Activated naive CD4-positive, alpha-beta T cell treated with anti-CD3 and anti-CD28 coated beads for 36 hours (primary cell): ENCODE data around the gene ADAM19. TPM values are rescaled to one million over a fixed set of nuclear protein-coding genes. Genes with fewer than 3 reads are reported as not detected.

Experiments
- CTCF ChIA-PET: fragments of 350-600 bp; sonication (Branson Sonifier 250); formaldehyde crosslinking; loops from one replicate; lab custom pipeline; 2021; ENCODE audit warnings: antibody characterized with exemption; lab: Charles Lee
- DNase-seq: peaks from one replicate; pipeline ENCODE4 v3.0.0-alpha.2; 2020
- H3K27ac Mint-ChIP-seq: one replicate; pipeline ENCODE4 v1.8.0; 2021; ENCODE audit warnings: mild to moderate bottlenecking, mixed read lengths
- H3K27me3 Mint-ChIP-seq: one replicate; pipeline ENCODE4 v1.8.0; 2021; ENCODE audit warnings: low read depth, mixed read lengths
- H3K36me3 Mint-ChIP-seq: one replicate; pipeline ENCODE4 v1.8.0; 2021; ENCODE audit warnings: low read depth, mixed read lengths
- H3K4me1 Mint-ChIP-seq: one replicate; pipeline ENCODE4 v1.8.0; 2021; ENCODE audit warnings: low read depth, mixed read lengths
- H3K4me3 Mint-ChIP-seq: one replicate; pipeline ENCODE4 v1.8.0; 2021; ENCODE audit warnings: mild to moderate bottlenecking, moderate library complexity, mixed read lengths
- H3K9me3 Mint-ChIP-seq: one replicate; pipeline ENCODE4 v1.8.0; 2021; ENCODE audit warnings: mixed read lengths
- intact Hi-C: fragments of 100-400 bp; cut with micrococcal nuclease; formaldehyde crosslinking; loops from one replicate; pipeline ENCODE4 v1.15.1; 2023
- total RNA-seq, 2 experiments: library from RNA; stranded (reverse); gene quantifications; one replicate each; pipeline ENCODE4 v1.2.3, GENCODE V29; 2021

ADAM19 gene
- total RNA-seq, 2 experiments from 2014 or later: 37.3 to 39.3 TPM

GRCh38 chr5:157594257-157594656, 18.7 kb upstream of the ADAM19 start:
- CTCF ChIA-PET: interaction anchor here (1.0 to 1.5 kb wide), 4 partner anchors 9 to 251 kb away, joined by 3 to 6 read pairs (median 3); no protein-coding TSS in a partner anchor
- DNase-seq: peak; percentile 22
- intact Hi-C loops: loop anchor here (1.0 kb wide), 3 partner anchors 9 to 136 kb away; no protein-coding TSS in a partner anchor
- H3K4me3 Mint-ChIP-seq: peak overlapping the region; percentile 8
- peaks cover 2% of the 10 kb centered on the region for H3K27me3 Mint-ChIP-seq
- peak overlapping the region; percentile 84 for H3K27ac Mint-ChIP-seq
- H3K36me3 Mint-ChIP-seq: peaks cover 7% of the 10 kb centered on the region
- H3K9me3 Mint-ChIP-seq: peaks cover 10% of the 10 kb centered on the region
- peaks cover 76% of the 10 kb centered on the region for H3K4me1 Mint-ChIP-seq

GRCh38 chr5:157593052-157593757, 17.6 kb upstream of the ADAM19 start:
- intact Hi-C loops: no loop called here

GRCh38 chr5:157592594-157592993, 17.0 kb upstream of the ADAM19 start:
- peak overlapping the region; percentile 73 for H3K27ac Mint-ChIP-seq
- intact Hi-C loops: no loop called here
- H3K36me3 Mint-ChIP-seq: peaks cover 7% of the 10 kb centered on the region
- CTCF ChIA-PET: no interaction called here
- no peak for DNase-seq
- H3K27me3 Mint-ChIP-seq: peaks cover 2% of the 10 kb centered on the region
- peaks cover 6% of the 10 kb centered on the region for H3K9me3 Mint-ChIP-seq
- H3K4me3 Mint-ChIP-seq: no peak overlapping the region
- H3K4me1 Mint-ChIP-seq: peaks cover 60% of the 10 kb centered on the region

More at GRCh38 chr5:157593052-157593757, 17.6 kb upstream of the ADAM19 start:
- Mint-ChIP-seq H3K36me3 (peaks cover 7% of the 10 kb centered on the region), H3K4me1 (peaks cover 66% of the 10 kb centered on the region), H3K4me3 (no peak overlapping the region), H3K27me3 (peaks cover 2% of the 10 kb centered on the region), H3K9me3 (peaks cover 6% of the 10 kb centered on the region), H3K27ac (peak overlapping the region; percentile 56)
- CTCF ChIA-PET: interaction anchor here (1.2 kb wide), 1 partner anchor 11 kb away, joined by 3 read pairs; no protein-coding TSS in a partner anchor
- no peak for DNase-seq

DNA sequence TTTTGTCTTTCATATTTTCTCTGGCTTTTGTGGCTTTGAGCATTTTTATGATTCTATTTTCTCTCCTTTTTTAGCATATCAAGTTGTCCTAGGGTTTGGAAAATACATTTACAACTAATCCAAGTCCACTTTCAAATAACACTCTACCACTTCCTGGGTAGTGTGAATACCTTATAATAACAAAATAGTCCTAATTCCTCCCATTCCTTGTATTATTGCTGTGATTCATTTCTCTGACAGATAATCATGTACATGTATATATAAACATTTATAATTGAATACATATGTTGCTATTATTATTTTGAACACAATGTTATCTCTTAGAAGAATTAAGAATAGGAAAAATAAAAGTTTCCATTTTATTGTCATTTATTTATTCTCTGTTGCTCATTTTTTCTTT, 14.9 kb upstream of the ADAM19 start:
- H3K4me1 Mint-ChIP-seq: peaks cover 38% of the 10 kb centered on the region
- H3K4me3 Mint-ChIP-seq: no peak overlapping the region
- H3K27ac Mint-ChIP-seq: no peak overlapping the region
- CTCF ChIA-PET: no interaction called here
- H3K27me3 Mint-ChIP-seq: peaks cover 2% of the 10 kb centered on the region
- peaks cover 7% of the 10 kb centered on the region for H3K36me3 Mint-ChIP-seq
- DNase-seq: no peak
- H3K9me3 Mint-ChIP-seq: peaks cover 6% of the 10 kb centered on the region
- intact Hi-C loops: no loop called here

GRCh38 chr5:157584628-157585027, 9.1 kb upstream of the ADAM19 start:
- H3K27me3 Mint-ChIP-seq: no peaks in the 10 kb centered on the region
- intact Hi-C loops: loop anchor here (5.0 kb wide), 1 partner anchor 133 kb away; no protein-coding TSS in a partner anchor
- no peaks in the 10 kb centered on the region for H3K36me3 Mint-ChIP-seq
- peaks cover 27% of the 10 kb centered on the region for H3K4me1 Mint-ChIP-seq
- no peak overlapping the region for H3K27ac Mint-ChIP-seq
- CTCF ChIA-PET: interaction anchor here (1.7 kb wide), 1 partner anchor 10 kb away, joined by 6 read pairs; no protein-coding TSS in a partner anchor
- no peak for DNase-seq
- H3K9me3 Mint-ChIP-seq: peaks cover 7% of the 10 kb centered on the region
- no peak overlapping the region for H3K4me3 Mint-ChIP-seq

DNA sequence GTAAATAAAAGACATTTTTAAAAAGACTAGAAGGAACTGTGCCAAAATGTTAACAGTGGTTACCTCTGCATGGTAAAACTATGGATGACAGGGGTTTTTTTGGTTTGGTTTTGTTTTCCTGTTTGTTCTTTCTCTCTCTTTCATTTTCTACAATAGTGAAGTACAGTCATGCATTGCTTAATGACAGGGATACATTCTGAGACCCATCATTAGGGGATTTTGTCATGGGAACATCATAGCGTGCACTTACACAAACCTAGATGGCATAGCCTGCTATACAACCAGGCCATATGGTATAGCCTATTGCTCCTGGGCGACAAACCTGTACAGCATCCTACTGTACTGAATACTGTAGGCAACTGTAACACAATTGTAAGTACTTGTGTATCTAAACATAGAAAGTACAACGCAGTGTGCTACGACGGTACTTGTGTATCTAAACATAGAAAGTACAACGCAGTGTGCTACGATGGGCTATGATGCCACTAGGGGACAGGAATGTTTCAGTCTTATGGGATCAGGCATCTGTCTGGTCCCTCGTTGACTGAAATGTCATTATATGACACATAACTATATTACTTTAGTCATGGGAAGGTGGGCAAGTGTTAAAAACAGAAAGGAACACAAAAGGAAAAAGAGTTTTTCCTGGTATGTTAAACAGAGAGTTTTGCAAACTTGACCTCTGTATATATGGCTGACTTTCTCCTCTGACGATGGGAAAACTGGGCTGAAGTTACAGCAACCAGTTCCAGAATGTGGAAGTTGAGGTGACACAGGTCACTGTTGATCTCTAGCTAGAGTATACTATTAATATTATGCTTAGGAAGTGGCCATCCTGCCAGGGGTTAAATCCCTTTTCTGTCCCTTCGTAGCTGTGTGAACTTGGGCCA, 7.4 kb upstream of the ADAM19 start:
- Mint-ChIP-seq H3K9me3 (peaks cover 7% of the 10 kb centered on the region), H3K27ac (peak overlapping the region; percentile 63), H3K4me3 (no peak overlapping the region), H3K27me3 (no peaks in the 10 kb centered on the region), H3K4me1 (peaks cover 40% of the 10 kb centered on the region), H3K36me3 (no peaks in the 10 kb centered on the region)
- CTCF ChIA-PET: interaction anchor here (0.6 to 0.9 kb wide), 2 partner anchors 27 to 160 kb away, joined by 3 read pairs; no protein-coding TSS in a partner anchor
- intact Hi-C loops: loop anchor here (1.0 to 5.0 kb wide), 8 partner anchors 10 to 147 kb away; no protein-coding TSS in a partner anchor
- peak; percentile 51 for DNase-seq

GRCh38 chr5:157581901-157582300, 6.3 kb upstream of the ADAM19 start:
- no peak overlapping the region for H3K4me3 Mint-ChIP-seq
- DNase-seq: peak; percentile 54
- no peaks in the 10 kb centered on the region for H3K36me3 Mint-ChIP-seq
- intact Hi-C loops: loop anchor here (1.0 to 5.0 kb wide), 8 partner anchors 9 to 148 kb away; no protein-coding TSS in a partner anchor
- CTCF ChIA-PET: interaction anchor here (0.6 to 1.0 kb wide), 3 partner anchors 9 to 159 kb away, joined by 3 read pairs; no protein-coding TSS in a partner anchor
- H3K27ac Mint-ChIP-seq: peak overlapping the region; percentile 78
- H3K4me1 Mint-ChIP-seq: peaks cover 40% of the 10 kb centered on the region
- peaks cover 7% of the 10 kb centered on the region for H3K9me3 Mint-ChIP-seq
- no peaks in the 10 kb centered on the region for H3K27me3 Mint-ChIP-seq

GRCh38 chr5:157578079-157578780, 2.7 kb upstream of the ADAM19 start:
- intact Hi-C loops: loop anchor here (1.0 kb wide), 1 partner anchor 38 kb away; no protein-coding TSS in a partner anchor
- peaks cover 13% of the 10 kb centered on the region for H3K27me3 Mint-ChIP-seq
- H3K36me3 Mint-ChIP-seq: peaks cover 5% of the 10 kb centered on the region
- H3K4me1 Mint-ChIP-seq: peaks cover 40% of the 10 kb centered on the region
- H3K9me3 Mint-ChIP-seq: no peaks in the 10 kb centered on the region
- no peak overlapping the region for H3K4me3 Mint-ChIP-seq
- no peak for DNase-seq
- CTCF ChIA-PET: interaction anchor here (0.6 kb wide), 1 partner anchor 530 kb away, joined by 3 read pairs; no protein-coding TSS in a partner anchor
- no peak overlapping the region for H3K27ac Mint-ChIP-seq

- peaks cover 5% of the 10 kb centered on the region for H3K36me3 Mint-ChIP-seq
- no peak for DNase-seq
- H3K4me1 Mint-ChIP-seq: peaks cover 32% of the 10 kb centered on the region
- no peaks in the 10 kb centered on the region for H3K9me3 Mint-ChIP-seq
- CTCF ChIA-PET: no interaction called here
- intact Hi-C loops: no loop called here
- H3K27me3 Mint-ChIP-seq: peaks cover 13% of the 10 kb centered on the region
- H3K27ac Mint-ChIP-seq: no peak overlapping the region
- H3K4me3 Mint-ChIP-seq: no peak overlapping the region
These were observed 1.1 kb upstream of the ADAM19 start for GRCh38 chr5:157576678-157577077.

DNA sequence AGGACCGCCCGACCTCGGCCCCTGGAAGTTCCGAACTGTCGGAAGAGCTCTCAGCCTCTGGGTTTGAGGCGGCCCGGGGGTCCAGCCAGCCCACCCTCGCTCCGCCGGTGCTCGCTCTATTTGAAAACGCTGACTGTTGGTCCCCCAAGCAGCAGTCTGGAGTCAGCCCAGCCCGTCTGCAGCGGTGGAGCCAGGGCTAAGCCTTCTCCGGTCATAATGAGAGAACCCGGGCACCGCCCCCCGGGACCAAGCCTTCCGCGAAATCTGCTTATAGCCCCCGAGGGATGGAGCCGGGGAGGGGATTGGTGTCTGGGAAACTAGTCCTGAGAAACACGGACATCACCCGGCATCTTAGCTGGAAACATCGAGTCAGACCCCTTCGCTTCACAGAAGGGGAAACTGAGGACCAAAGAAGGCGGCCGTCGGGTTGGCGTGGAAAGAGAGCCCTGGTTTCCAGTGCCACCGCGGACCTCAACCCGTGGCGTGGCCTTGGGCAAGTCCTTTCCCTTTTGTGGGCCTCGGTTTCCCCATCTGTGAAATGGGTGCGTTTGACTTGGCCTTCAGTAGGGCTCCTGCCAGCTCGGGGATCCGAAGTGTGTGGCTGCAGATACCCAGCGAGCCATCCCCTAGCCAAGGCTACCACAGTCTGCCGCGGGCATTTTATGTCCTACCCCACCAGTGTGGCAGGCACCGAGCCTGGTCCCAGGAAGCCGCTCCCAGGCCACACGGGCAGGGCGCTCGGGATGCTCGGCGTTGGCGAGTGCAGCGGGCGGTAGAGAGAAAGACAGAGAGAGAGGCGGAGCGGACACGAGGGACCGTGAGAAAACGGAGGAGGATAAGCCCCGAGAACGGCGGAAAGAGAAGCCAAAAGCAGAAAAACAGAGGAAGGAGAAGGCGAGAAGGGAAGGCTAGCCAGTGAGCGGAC, 857 bp downstream of the ADAM19 start:
- Mint-ChIP-seq H3K4me3 (peak overlapping the region; percentile 89), H3K27ac (peak overlapping the region; percentile 74), H3K4me1 (peaks cover 44% of the 10 kb centered on the region), H3K36me3 (peaks cover 9% of the 10 kb centered on the region), H3K9me3 (no peaks in the 10 kb centered on the region), H3K27me3 (peaks cover 13% of the 10 kb centered on the region)
- CTCF ChIA-PET: interaction anchor here (0.5 kb wide), 1 partner anchor 545 kb away, joined by 4 read pairs; no protein-coding TSS in a partner anchor
- peak; percentile 39 for DNase-seq
- intact Hi-C loops: loop anchor here (5.0 kb wide), 1 partner anchor 33 kb away; no protein-coding TSS in a partner anchor
